K562 (cell line): ENCODE results near the gene TARS3. TPM values are rescaled to one million over a fixed set of nuclear protein-coding genes. Genes with fewer than 3 reads are reported as not detected.
A peak's percentile ranks its signal among the peaks of the same experiment; 100 is the strongest.

ENCODE experiments used
- ATAC-seq: fragments of 200-7000 bp; cut with Tn5 transposase; 3 replicates; pipeline ENCODE4 v1.9.1; 2020; ENCODE audit warnings: moderate library complexity
- BruUV-seq: library from RNA; stranded (reverse); fragments of 400-500 nt; replicated peaks from 2 replicates; lab custom pipeline; 2021; lab: Mats Ljungman, UMichigan
- CTCF ChIA-PET: fragments of 300-600 bp; formaldehyde crosslinking; extraction: SDS; loops from one replicate; lab custom pipeline; 2021; ENCODE audit warnings: low intra/inter-chr PET ratio; lab: Yijun Ruan, JAX
- POLR2A ChIA-PET: fragments of 300-600, 350-650 bp; sonication (Branson Sonifier 250); formaldehyde crosslinking; extraction: SDS; loops from one replicate; lab custom pipeline; 2021; ENCODE audit warnings: antibody characterized with exemption, inconsistent platforms; lab: Yijun Ruan, JAX
- DNase-seq, 4 experiments: peaks; one replicate each; pipeline versions ENCODE4 v3.0.0 to v3.0.0-alpha.2; 2011 to 2018; ENCODE audit warnings: low spot score in 3 of 4, mixed read lengths in 3 of 4; ENCODE audit errors: extremely low read depth in 1 of 4
- FAIRE-seq: peaks from 2 replicates; lab custom pipeline; 2011; peaks lifted over from hg19 to GRCh38; lab: Jason Lieb, UNC
- H2AFZ ChIP-seq: 2 replicates; pipeline ENCODE4 v1.6.0; 2011; ENCODE audit warnings: low read depth, low read length, control low read depth, inconsistent platforms
- H3K27ac ChIP-seq: fragments of 200-600 bp; 3 replicates; pipeline ENCODE4 v1.8.0; 2011; ENCODE audit warnings: low read depth, mild to moderate bottlenecking, control low read depth, inconsistent platforms, low read length, moderate library complexity, mixed read lengths; ENCODE audit errors: extremely low read depth
- H3K27me3 ChIP-seq, 2 experiments: fragments of 300-600 bp in 1 of 2; 2 replicates in 1 of 2; 3 replicates in 1 of 2; pipeline versions ENCODE4 v1.6.0 to v1.8.0; 2011; ENCODE audit warnings: inconsistent platforms in 2 of 2, low read length in 2 of 2, mild to moderate bottlenecking in 1 of 2, mixed read lengths in 1 of 2, moderate library complexity in 1 of 2; ENCODE audit not compliant: control insufficient read depth in 2 of 2, insufficient read depth in 2 of 2
- H3K36me3 ChIP-seq: fragments of 300-600 bp; 3 replicates; pipeline ENCODE4 v1.8.0; 2011; ENCODE audit warnings: mild to moderate bottlenecking, low read length, inconsistent platforms; ENCODE audit not compliant: control insufficient read depth, insufficient read depth
- H3K4me1 ChIP-seq, 2 experiments: fragments of 200-600 bp in 1 of 2; replicated peaks in 1 of 2; 2 replicates in 1 of 2; 3 replicates in 1 of 2; pipeline versions ENCODE4 v1.5.1 to v1.8.0; 2011; ENCODE audit warnings: inconsistent platforms in 2 of 2, low read length in 2 of 2, mild to moderate bottlenecking in 1 of 2, mixed read lengths in 1 of 2, moderate library complexity in 1 of 2; ENCODE audit not compliant: control insufficient read depth in 2 of 2, insufficient read depth in 2 of 2
- H3K4me2 ChIP-seq: 2 replicates; pipeline ENCODE4 v1.6.1; 2011; ENCODE audit warnings: low read length, control low read depth, inconsistent platforms, mixed read lengths; ENCODE audit not compliant: insufficient read depth
- H3K4me3 ChIP-seq: fragments of 200-600 bp; sonication (generic), shearing (Covaris generic); 2 replicates; pipeline ENCODE4 v1.5.1; 2016; ENCODE audit warnings: control low read depth, inconsistent platforms
- H3K79me2 ChIP-seq: fragments of 200-600 bp; 3 replicates; pipeline ENCODE4 v1.8.0; 2011; ENCODE audit warnings: low read length, inconsistent platforms; ENCODE audit not compliant: control insufficient read depth, insufficient read depth
- H3K9ac ChIP-seq, 2 experiments: 2 replicates each; pipeline versions ENCODE4 v1.6.0 to v1.6.1; 2011; ENCODE audit warnings: low read depth in 2 of 2, low read length in 2 of 2, control low read depth in 1 of 2, inconsistent platforms in 1 of 2, mild to moderate bottlenecking in 1 of 2, mixed read lengths in 1 of 2; ENCODE audit not compliant: insufficient read depth in 1 of 2
- H3K9me1 ChIP-seq: one replicate; pipeline ENCODE4 v1.6.0; 2011; ENCODE audit warnings: inconsistent platforms, mild to moderate bottlenecking, low read length, moderate library complexity; ENCODE audit not compliant: control insufficient read depth, insufficient read depth
- H3K9me3 ChIP-seq: replicated peaks from 2 replicates; pipeline ENCODE4 v1.5.1; 2011; ENCODE audit warnings: low read depth, low read length, inconsistent platforms; ENCODE audit not compliant: control insufficient read depth, insufficient read depth
- H4K20me1 ChIP-seq: replicated peaks from 2 replicates; pipeline ENCODE4 v1.6.1; 2011; ENCODE audit warnings: low read length, inconsistent platforms, mixed read lengths; ENCODE audit not compliant: control insufficient read depth, insufficient read depth
- RNF2 ChIP-seq: sonication (generic); IDR thresholded peaks from 2 replicates; pipeline ENCODE4 v1.6.1; 2016
- WGBS: fragments of 100-300 bp; shearing (Covaris generic); methylation state at CpG from one replicate; pipeline ENCODE4 v1.1.6; 2016; ENCODE audit warnings: low coverage, mixed read lengths; ENCODE audit not compliant: insufficient coverage; ENCODE audit errors: missing lambda C conversion rate; 5-methylcytosine and 5-hydroxymethylcytosine counted together
- in situ Hi-C: fragments of 300-500 bp; cut with MboI; formaldehyde crosslinking; loops from 4 replicates; pipeline ENCODE4 v1.15.0; 2018; ENCODE audit warnings: inconsistent platforms, mixed read lengths
- intact Hi-C: fragments of 100-400 bp; cut with micrococcal nuclease; formaldehyde crosslinking; loops from 2 replicates; pipeline ENCODE4 v1.14.2; 2022
- polyA plus RNA-seq, 8 experiments: library from polyadenylated mRNA; depleted of rRNA in 4 of 8; stranded (reverse) in 5 of 8; unstranded in 3 of 8; fragments of >200 nt; fragmentation: Nextera tagmentation in 2 of 8; fragmentation: Illumina TruSeq in 1 of 8; extraction: Ambion mirVana in 2 of 8; extraction: Trizol in 1 of 8; gene quantifications; 2 replicates each; pipeline versions ENCODE4 v1.2.1 to v1.2.3, GENCODE V29; 2011 to 2014; ENCODE audit warnings: inconsistent platforms in 1 of 8, missing spikeins in 1 of 8
- total RNA-seq, 7 experiments: library from RNA; depleted of rRNA in 6 of 7; stranded (reverse); fragments of >200 nt in 6 of 7; fragmentation: Illumina TruSeq in 2 of 7; extraction: Trizol in 2 of 7; gene quantifications; 2 replicates each; pipeline versions ENCODE4 v1.2.1 to v1.2.3, GENCODE V29; 2011 to 2021; ENCODE audit warnings: low replicate concordance in 1 of 7
- TF ChIP-seq, protein P1 (sequence below): sonication (generic); formaldehyde crosslinking; IDR thresholded peaks from 2 replicates; pipeline ENCODE4 v1.8.1; 2023; ENCODE audit warnings: mild to moderate bottlenecking, missing genetic modification reagents

The TARS3 gene
- total and polyA plus RNA-seq, 9 of the 15 experiments (the other 6 are each of a cell fraction or from before 2014, with no cell fraction given): 2.1 to 14.7 (median 9.8) TPM

DNA sequence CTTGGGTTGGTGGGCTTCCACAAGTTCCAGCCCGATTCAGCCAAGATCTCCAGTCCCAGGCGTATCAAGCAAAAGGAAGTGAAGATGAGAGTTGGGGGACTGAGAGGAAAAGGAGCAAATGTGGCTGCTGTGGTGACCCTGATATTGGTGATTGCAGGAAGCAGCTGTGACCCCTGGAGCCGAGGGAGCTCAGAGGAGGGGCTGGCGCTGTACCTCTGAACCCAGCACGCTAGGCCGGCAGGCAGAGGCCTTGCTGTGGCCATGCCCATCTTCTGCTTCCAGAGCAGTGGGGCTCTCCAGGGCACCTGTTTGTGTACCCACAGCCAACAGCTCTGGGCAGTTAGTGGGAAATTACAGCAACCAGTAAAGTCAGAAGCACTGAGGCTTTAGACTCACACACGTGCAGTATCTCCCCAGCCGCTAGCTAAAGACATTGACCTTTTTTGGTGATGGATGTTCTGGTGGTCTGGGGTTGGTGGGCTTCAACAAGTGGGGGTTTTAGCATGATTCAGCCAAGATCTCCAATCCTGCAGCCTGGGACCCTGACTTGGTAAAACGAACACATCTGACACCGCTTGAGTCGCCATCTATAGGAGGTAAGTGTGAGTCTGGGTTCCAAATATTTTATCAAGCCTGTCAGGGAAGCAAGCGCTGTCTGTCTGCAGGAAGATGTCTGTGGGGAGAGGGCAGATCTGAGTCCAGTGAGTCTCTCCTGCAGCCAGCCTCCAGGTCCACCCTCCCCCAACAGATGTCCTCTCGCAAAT lies 105.2 kb downstream of the TARS3 start:
- no peak for DNase-seq
- in situ Hi-C loops: no loop called here
- intact Hi-C loops: no loop called here
- H3K4me3 ChIP-seq: no peak overlapping the region
- no peaks in the 10 kb centered on the region for H3K79me2 ChIP-seq
- no peak for ATAC-seq
- no peak overlapping the region for H3K9ac ChIP-seq
- H3K27ac ChIP-seq: no peak overlapping the region
- H2AFZ ChIP-seq: no peak overlapping the region
- peaks cover 6 to 16% of the 10 kb centered on the region in 2 experiments; a peak in 3 of 5 replicates for H3K27me3 ChIP-seq
- FAIRE-seq: peak; percentile 11
- CTCF ChIA-PET: no interaction called here
- no peaks in the 10 kb centered on the region for H4K20me1 ChIP-seq
- peaks cover 10% of the 10 kb centered on the region for H3K9me3 ChIP-seq
- BruUV-seq: no TSS peak
- H3K36me3 ChIP-seq: no peaks in the 10 kb centered on the region
- peaks cover 11 to 15% of the 10 kb centered on the region in 2 experiments; a peak in 4 of 5 replicates for H3K4me1 ChIP-seq
- TF ChIP-seq RNF2: no peak
- TF ChIP-seq, protein P1, sequence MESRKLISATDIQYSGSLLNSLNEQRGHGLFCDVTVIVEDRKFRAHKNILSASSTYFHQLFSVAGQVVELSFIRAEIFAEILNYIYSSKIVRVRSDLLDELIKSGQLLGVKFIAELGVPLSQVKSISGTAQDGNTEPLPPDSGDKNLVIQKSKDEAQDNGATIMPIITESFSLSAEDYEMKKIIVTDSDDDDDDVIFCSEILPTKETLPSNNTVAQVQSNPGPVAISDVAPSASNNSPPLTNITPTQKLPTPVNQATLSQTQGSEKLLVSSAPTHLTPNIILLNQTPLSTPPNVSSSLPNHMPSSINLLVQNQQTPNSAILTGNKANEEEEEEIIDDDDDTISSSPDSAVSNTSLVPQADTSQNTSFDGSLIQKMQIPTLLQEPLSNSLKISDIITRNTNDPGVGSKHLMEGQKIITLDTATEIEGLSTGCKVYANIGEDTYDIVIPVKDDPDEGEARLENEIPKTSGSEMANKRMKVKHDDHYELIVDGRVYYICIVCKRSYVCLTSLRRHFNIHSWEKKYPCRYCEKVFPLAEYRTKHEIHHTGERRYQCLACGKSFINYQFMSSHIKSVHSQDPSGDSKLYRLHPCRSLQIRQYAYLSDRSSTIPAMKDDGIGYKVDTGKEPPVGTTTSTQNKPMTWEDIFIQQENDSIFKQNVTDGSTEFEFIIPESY (CRISPR knock-in tag): 0 out of 2 replicates have a peak, but pooled peaks have one; percentile 47
- TF ChIP-seq, all 486 proteins: peak for 1
- WGBS: 60% methylated on average over 11 of the region's 13 CpGs
- H3K4me2 ChIP-seq: no peak overlapping the region
- POLR2A ChIA-PET: interaction anchor here (0.6 kb wide), 1 partner anchor 904 kb away, joined by 3 read pairs; no protein-coding TSS in a partner anchor
- no peaks in the 10 kb centered on the region for H3K9me1 ChIP-seq
